Measurements from ENCODE around the gene EDDM3A.
"Not testable (repeated sequence)": the region's sequence is repeated elsewhere in the genome, so short reads cannot be mapped to it uniquely, and the experiment has no call there.

The EDDM3A gene

DNA sequence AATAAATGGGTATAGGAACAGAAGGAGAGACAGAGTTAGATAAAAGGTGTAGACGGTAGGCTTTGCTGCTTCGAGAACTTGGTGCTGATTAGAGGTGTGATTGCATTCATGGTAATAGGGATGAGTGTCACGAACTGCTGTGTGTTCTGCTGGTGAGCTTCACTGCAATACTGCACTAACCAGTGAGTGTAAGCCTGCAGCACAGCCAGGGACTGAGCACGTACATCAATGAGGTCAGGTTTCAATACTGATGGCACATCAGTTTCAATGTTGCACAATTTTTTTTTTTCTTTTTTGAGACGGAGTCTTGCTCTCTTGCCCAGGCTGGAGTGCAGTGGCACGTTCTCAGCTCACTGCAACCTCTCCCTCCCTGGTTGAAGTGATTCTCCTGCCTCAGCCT, 24.9 kb upstream of the EDDM3A start:
- H3K4me3 ChIP-seq (ENCODE audit: low read length) = no peak overlapping the region
- DNase-seq (ENCODE audit: low read depth) = no peak
- TF ChIP-seq CTCF (conservative IDR thresholded peaks at IDR 0.05; ENCODE audit: low read depth, low read length) = no peak

DNA sequence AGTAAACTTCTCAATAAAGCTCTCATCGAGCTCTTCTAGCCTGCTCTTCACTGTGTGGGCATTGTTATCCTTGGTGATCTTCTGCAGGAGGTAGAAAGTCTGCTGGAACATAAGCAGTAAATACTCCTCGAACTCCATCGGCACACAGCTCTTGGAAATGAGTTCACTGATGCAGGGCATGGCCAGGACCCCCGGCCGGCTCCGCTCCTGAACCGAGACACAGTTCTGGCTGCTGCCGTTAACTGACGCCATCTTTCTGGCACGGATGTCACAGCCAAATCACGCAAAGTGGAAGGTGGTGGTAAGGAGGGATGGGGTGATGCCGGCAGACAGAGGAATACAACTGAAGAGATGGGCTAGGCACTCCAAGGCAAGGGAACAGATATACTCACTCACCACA, 23.7 kb upstream of the EDDM3A start:
- no peak for DNase-seq (ENCODE audit: low read depth)
- TF ChIP-seq CTCF (conservative IDR thresholded peaks at IDR 0.05; ENCODE audit: low read depth, low read length) = no peak
- no peak overlapping the region for H3K4me3 ChIP-seq (ENCODE audit: low read length)

- no peak for TF ChIP-seq CTCF (conservative IDR thresholded peaks at IDR 0.05; ENCODE audit: low read depth, low read length)
- no peak for DNase-seq (ENCODE audit: low read depth)
- H3K4me3 ChIP-seq (ENCODE audit: low read length) = no peak overlapping the region
Measured at GRCh38 chr14:20723488-20723887, 22.2 kb upstream of the EDDM3A start.

DNA sequence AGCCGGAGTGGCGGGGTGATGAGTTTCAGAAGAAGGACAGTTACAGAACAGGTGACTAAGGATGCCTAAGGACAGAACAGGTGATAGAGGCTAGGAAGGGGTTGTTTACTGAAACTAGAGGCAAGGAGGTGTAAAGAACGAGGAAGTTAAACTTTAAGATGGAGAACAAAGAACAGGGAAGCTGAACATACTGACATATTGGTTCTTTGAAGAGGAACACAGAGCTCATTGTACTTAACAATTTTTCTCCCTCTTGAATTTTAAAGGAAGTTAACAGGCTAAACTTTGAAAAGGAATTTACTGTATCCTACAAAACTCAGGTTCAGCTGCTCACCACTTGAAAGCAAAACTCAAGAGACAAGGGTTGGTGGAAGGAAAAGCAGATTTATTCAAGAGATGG, 19.6 kb upstream of the EDDM3A start:
- not testable (repeated sequence) for H3K4me3 ChIP-seq (ENCODE audit: low read length); DNase-seq (ENCODE audit: low read depth)

DNA sequence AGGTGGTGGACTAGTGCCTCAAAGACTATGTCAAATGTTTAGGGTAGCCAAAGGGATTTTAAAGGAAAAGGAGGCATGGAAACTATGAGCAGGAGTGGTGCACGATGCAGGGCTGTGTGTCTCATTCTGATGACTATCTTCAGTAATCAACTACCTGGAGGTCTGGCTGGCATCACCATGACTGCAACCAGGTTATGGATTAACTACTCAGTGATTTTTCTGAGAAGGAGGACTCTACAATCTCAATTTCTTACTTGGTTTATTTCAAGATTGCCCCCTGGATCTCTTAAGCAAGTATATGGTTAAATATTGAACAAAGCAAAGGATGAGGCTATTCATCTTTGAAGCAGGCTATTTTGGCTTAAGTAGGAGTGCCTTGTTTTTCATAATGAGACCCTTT, 19.2 kb upstream of the EDDM3A start:
- H3K4me3 ChIP-seq (ENCODE audit: low read length) = no peak overlapping the region
- DNase-seq (ENCODE audit: low read depth) = no peak
- TF ChIP-seq CTCF (conservative IDR thresholded peaks at IDR 0.05; ENCODE audit: low read depth, low read length) = no peak

GRCh38 chr14:20730891-20731290, 14.8 kb upstream of the EDDM3A start:
- DNase-seq (ENCODE audit: low read depth) = no peak
- TF ChIP-seq CTCF (conservative IDR thresholded peaks at IDR 0.05; ENCODE audit: low read depth, low read length) = no peak
- no peak overlapping the region for H3K4me3 ChIP-seq (ENCODE audit: low read length)

- no peak overlapping the region for H3K4me3 ChIP-seq (ENCODE audit: low read length)
- no peak for DNase-seq (ENCODE audit: low read depth)
- no peak for TF ChIP-seq CTCF (conservative IDR thresholded peaks at IDR 0.05; ENCODE audit: low read depth, low read length)
Measured at GRCh38 chr14:20732477-20732876, 13.2 kb upstream of the EDDM3A start.
